CD14-positive monocyte (primary cell): ENCODE measurements around the gene LDLRAD4. TPM values are rescaled to one million over a fixed set of nuclear protein-coding genes. Genes with fewer than 3 reads are reported as not detected.

Experiments
- DNase-seq, 3 donors: peaks; one replicate each; pipeline ENCODE4 v3.0.0-alpha.2; 2011 to 2022
- H2AFZ ChIP-seq: 2 replicates; pipeline ENCODE4 v1.6.0; 2012; ENCODE audit warnings: mild to moderate bottlenecking, low read depth, low read length, inconsistent platforms; ENCODE audit not compliant: insufficient read depth, poor library complexity, severe bottlenecking
- H3K27ac ChIP-seq, 2 donors: 1 replicate in 1 of 2; 2 replicates in 1 of 2; pipeline ENCODE4 v1.5.1; 2012 to 2013; ENCODE audit warnings: low read length in 2 of 2, control low read depth in 1 of 2, inconsistent platforms in 1 of 2, low read depth in 1 of 2, mild to moderate bottlenecking in 1 of 2
- H3K27me3 ChIP-seq, 2 donors: one replicate each; pipeline versions ENCODE4 v1.6.0 to v1.6.1; 2011 to 2013; ENCODE audit warnings: low read length in 2 of 2; ENCODE audit not compliant: control insufficient read depth in 2 of 2, insufficient read depth in 2 of 2
- H3K36me3 ChIP-seq, 2 donors: replicated peaks in 1 of 2; 1 replicate in 1 of 2; 2 replicates in 1 of 2; pipeline versions ENCODE4 v1.5.1 to v1.6.1; 2012 to 2013; ENCODE audit warnings: low read length in 2 of 2, control low read depth in 1 of 2, inconsistent platforms in 1 of 2, mild to moderate bottlenecking in 1 of 2; ENCODE audit not compliant: insufficient read depth in 2 of 2, control insufficient read depth in 1 of 2
- H3K4me1 ChIP-seq, 2 donors: 1 replicate in 1 of 2; 2 replicates in 1 of 2; pipeline versions ENCODE4 v1.5.1 to v1.6.1; 2012 to 2013; ENCODE audit warnings: low read length in 2 of 2, control low read depth in 1 of 2, inconsistent platforms in 1 of 2, mild to moderate bottlenecking in 1 of 2, moderate library complexity in 1 of 2; ENCODE audit not compliant: insufficient read depth in 2 of 2, control insufficient read depth in 1 of 2
- H3K4me2 ChIP-seq: replicated peaks from 2 replicates; pipeline ENCODE3; 2012; ENCODE audit warnings: low read length, moderate library complexity, mild to moderate bottlenecking; ENCODE audit not compliant: poor library complexity, severe bottlenecking; ENCODE audit errors: extremely low read depth
- H3K4me3 ChIP-seq, 3 experiments: fragments of 200-600 bp in 1 of 3; sonication (generic) in 1 of 3; replicated peaks in 1 of 3; 1 replicate in 2 of 3; 2 replicates in 1 of 3; pipeline ENCODE4 v1.5.1; 2011 to 2013; ENCODE audit warnings: low read length in 3 of 3, mild to moderate bottlenecking in 3 of 3, control low read depth in 2 of 3, low read depth in 2 of 3, inconsistent platforms in 1 of 3, moderate library complexity in 1 of 3
- H3K79me2 ChIP-seq: 2 replicates; pipeline ENCODE4 v1.6.0; 2012; ENCODE audit warnings: mild to moderate bottlenecking, control low read depth, inconsistent platforms, low read length, moderate library complexity; ENCODE audit not compliant: insufficient read depth
- H3K9ac ChIP-seq: 2 replicates; pipeline ENCODE4 v1.6.0; 2017; ENCODE audit warnings: low read length, mild to moderate bottlenecking; ENCODE audit not compliant: insufficient read depth, poor library complexity, severe bottlenecking
- H3K9me3 ChIP-seq, 2 donors: replicated peaks in 1 of 2; 1 replicate in 1 of 2; 2 replicates in 1 of 2; pipeline versions ENCODE4 v1.5.1 to v1.6.1; 2012 to 2013; ENCODE audit warnings: low read length in 2 of 2, control low read depth in 1 of 2; ENCODE audit not compliant: control insufficient read depth in 1 of 2, insufficient read depth in 1 of 2
- H4K20me1 ChIP-seq: 2 replicates; pipeline ENCODE4 v1.6.0; 2012; ENCODE audit warnings: mild to moderate bottlenecking, low read length, control low read depth, moderate library complexity; ENCODE audit not compliant: insufficient read depth
- H3K27ac Mint-ChIP-seq, 7 donors: one replicate each; pipeline ENCODE4 v1.8.0; 2020; ENCODE audit warnings: mild to moderate bottlenecking in 7 of 7, mixed read lengths in 7 of 7, moderate library complexity in 6 of 7, inconsistent platforms in 2 of 7
- H3K27me3 Mint-ChIP-seq, 3 donors: one replicate each; pipeline ENCODE4 v1.8.0; 2021 to 2022; ENCODE audit warnings: low read depth in 3 of 3, mild to moderate bottlenecking in 3 of 3, mixed read lengths in 3 of 3, moderate library complexity in 3 of 3, inconsistent platforms in 1 of 3
- H3K36me3 Mint-ChIP-seq, 2 donors: one replicate each; pipeline ENCODE4 v1.8.0; 2020; ENCODE audit warnings: mixed read lengths in 2 of 2, inconsistent platforms in 1 of 2, mild to moderate bottlenecking in 1 of 2
- H3K4me1 Mint-ChIP-seq: one replicate; pipeline ENCODE4 v1.8.0; 2020; ENCODE audit warnings: mild to moderate bottlenecking, mixed read lengths
- H3K4me3 Mint-ChIP-seq, 2 donors: one replicate each; pipeline ENCODE4 v1.8.0; 2020; ENCODE audit warnings: mild to moderate bottlenecking in 2 of 2, mixed read lengths in 2 of 2, moderate library complexity in 1 of 2
- H3K9me3 Mint-ChIP-seq, 7 donors: one replicate each; pipeline ENCODE4 v1.8.0; 2020 to 2022; ENCODE audit warnings: mixed read lengths in 7 of 7, mild to moderate bottlenecking in 6 of 7, moderate library complexity in 6 of 7, inconsistent platforms in 2 of 7
- CTCF ChIP-seq: fragments of 200-600 bp; IDR thresholded peaks from one replicate; pipeline ENCODE4 v1.8.0; 2022; ENCODE audit warnings: antibody characterized with exemption, mild to moderate bottlenecking
- WGBS: methylation state at CpG from one replicate; pipeline ENCODE4 v1.1.5; 2013; ENCODE audit warnings: missing lambda C conversion rate; ENCODE audit not compliant: insufficient coverage; 5-methylcytosine and 5-hydroxymethylcytosine counted together
- intact Hi-C, 2 donors: fragments of 100-400 bp; cut with micrococcal nuclease; formaldehyde crosslinking; loops; one replicate each; pipeline versions ENCODE4 v1.15.0 to v1.15.1; 2023
- polyA plus RNA-seq, 3 donors: library from polyadenylated mRNA; depleted of rRNA in 1 of 3; unstranded in 2 of 3; stranded (reverse) in 1 of 3; fragments of 300-500 nt in 2 of 3; fragments of >200 nt in 1 of 3; fragmentation: Illumina TruSeq in 2 of 3; gene quantifications; 1 replicate in 2 of 3; 2 replicates in 1 of 3; pipeline ENCODE4 v1.2.3, GENCODE V29; 2012 to 2021

The LDLRAD4 gene
- polyA plus RNA-seq, 3 donors: 13.5 to 15.4 (median 13.8) TPM

GRCh38 chr18:13178976-13179375 is 39.6 kb upstream of the LDLRAD4 start:
- Histone ChIP-seq H3K79me2 (no peaks in the 10 kb centered on the region), H2AFZ (no peak overlapping the region), H3K36me3 (no peaks in the 10 kb centered on the region), H3K4me1 (no peaks in the 10 kb centered on the region), H3K9me3 (no peaks in the 10 kb centered on the region), H3K4me3 (no peak overlapping the region), H4K20me1 (no peaks in the 10 kb centered on the region), H3K27me3 (no peaks in the 10 kb centered on the region), H3K27ac (no peak overlapping the region), H3K4me2 (no peak overlapping the region), H3K9ac (no peak overlapping the region)
- Mint-ChIP-seq H3K9me3 (no peaks in the 10 kb centered on the region), H3K4me3 (no peak overlapping the region), H3K27ac (no peak overlapping the region), H3K27me3 (peaks cover 1 to 7% (median 4%) of the 10 kb centered on the region in 3 donors), H3K4me1 (no peaks in the 10 kb centered on the region), H3K36me3 (no peaks in the 10 kb centered on the region)
- TF ChIP-seq CTCF: no peak
- intact Hi-C loops: no loop called here
- DNase-seq: no peak
- WGBS: no CpG with 5 or more reads among the region's 4 CpGs

- H3K27ac Mint-ChIP-seq: no peak overlapping the region
- H3K79me2 ChIP-seq: no peaks in the 10 kb centered on the region
Measured at GRCh38 chr18:13179566-13180113, 38.9 kb upstream of the LDLRAD4 start.

More at GRCh38 chr18:13179566-13180113, 38.9 kb upstream of the LDLRAD4 start:
- no peak overlapping the region for H3K4me2 ChIP-seq
- Mint-ChIP-seq H3K9me3 (no peaks in the 10 kb centered on the region), H3K27me3 (peaks cover 1 to 7% (median 5%) of the 10 kb centered on the region in 3 donors), H3K36me3 (no peaks in the 10 kb centered on the region), H3K4me3 (no peak overlapping the region), H3K4me1 (no peaks in the 10 kb centered on the region)
- H3K36me3 ChIP-seq: no peaks in the 10 kb centered on the region
- no peaks in the 10 kb centered on the region for H4K20me1 ChIP-seq
- TF ChIP-seq CTCF: no peak
- H3K9ac ChIP-seq: no peak overlapping the region
- no peak overlapping the region for H3K27ac ChIP-seq
- H3K4me1 ChIP-seq: no peaks in the 10 kb centered on the region
- WGBS: 97% methylated on average over 7 of the region's 9 CpGs
- no peaks in the 10 kb centered on the region for H3K27me3 ChIP-seq
- DNase-seq: no peak
- H3K4me3 ChIP-seq: no peak overlapping the region
- intact Hi-C loops: no loop called here
- no peak overlapping the region for H2AFZ ChIP-seq
- no peaks in the 10 kb centered on the region for H3K9me3 ChIP-seq
